Measurements from ENCODE around the gene MICB. TPM values are rescaled to one million over a fixed set of nuclear protein-coding genes. Genes with fewer than 3 reads are reported as not detected.

Gene MICB
- total and polyA plus RNA-seq, 9 of the 15 experiments (the other 6 are each of a cell fraction or from before 2014, with no cell fraction given) = 13.3 to 34.5 (median 19.8) TPM

GRCh38 chr6:31477521-31477920 is 20.4 kb upstream of the MICB start:
- Histone ChIP-seq H3K4me2 (ENCODE audit: insufficient read depth, low read length) (no peak overlapping the region), H3K27me3 (ENCODE audit: control insufficient read depth in 2 of 2, insufficient read depth in 2 of 2, low read length in 2 of 2) (peaks cover 39 to 65% of the 10 kb centered on the region in 2 experiments; a peak in 4 of 5 replicates), H3K27ac (ENCODE audit: extremely low read depth, low read depth, low read length) (no peak overlapping the region), H3K9me1 (ENCODE audit: control insufficient read depth, insufficient read depth, low read length) (no peaks in the 10 kb centered on the region), H3K9me3 (replicated peaks; ENCODE audit: control insufficient read depth, insufficient read depth, low read depth, low read length) (no peaks in the 10 kb centered on the region), H3K4me3 (no peak overlapping the region), H2AFZ (ENCODE audit: low read depth, low read length) (no peak overlapping the region), H4K20me1 (replicated peaks; ENCODE audit: control insufficient read depth, insufficient read depth, low read length) (0 out of 2 replicates have a peak, but pooled peaks cover 4% of the 10 kb centered on the region), H3K9ac (ENCODE audit: insufficient read depth in 1 of 2, low read depth in 2 of 2, low read length in 2 of 2) (no peak overlapping the region), H3K79me2 (ENCODE audit: control insufficient read depth, insufficient read depth, low read length) (no peaks in the 10 kb centered on the region), H3K36me3 (ENCODE audit: control insufficient read depth, insufficient read depth, low read length) (no peaks in the 10 kb centered on the region), H3K4me1 (replicated peaks in 1 of 2; ENCODE audit: control insufficient read depth in 2 of 2, insufficient read depth in 2 of 2, low read length in 2 of 2) (no peaks in the 10 kb centered on the region; a peak in 1 of 5 replicates)
- ATAC-seq = no peak
- CTCF ChIA-PET (ENCODE audit: low intra/inter-chr PET ratio) = no interaction called here
- POLR2A ChIA-PET = interaction anchor here (1.2 kb wide), 2 partner anchors 10 to 64 kb away, joined by 3 read pairs; partner anchors contain the start of gene DDX39B
- intact Hi-C loops (cut with micrococcal nuclease) (no loop called here), in situ Hi-C loops (cut with MboI) (no loop called here)
- TF ChIP-seq NCOA2 (IDR thresholded peaks at IDR 0.05; ENCODE audit: partially characterized antibody in 2 of 2) (no peak), C11orf30 (IDR thresholded peaks at IDR 0.05; ENCODE audit: low read depth) (no peak), ZNF395 (CRISPR knock-in tag; IDR thresholded peaks at IDR 0.05) (no peak), YBX1 (IDR thresholded peaks at IDR 0.05) (no peak), FOXP1 (CRISPR knock-in tag; IDR thresholded peaks at IDR 0.05) (no peak), DPF2 (IDR thresholded peaks at IDR 0.05) (no peak), FOXM1 (IDR thresholded peaks at IDR 0.05; ENCODE audit: low read depth) (no peak), FOXM1 (CRISPR knock-in tag; IDR thresholded peaks at IDR 0.05; ENCODE audit: low read depth) (no peak), MYNN (IDR thresholded peaks at IDR 0.05) (no peak), MYNN (CRISPR knock-in tag; IDR thresholded peaks at IDR 0.05) (no peak), ZNF24 (IDR thresholded peaks at IDR 0.05) (no peak), PRMT5 (CRISPR knock-in tag; IDR thresholded peaks at IDR 0.05) (no peak), U2AF1 (optimal IDR thresholded peaks at IDR 0.05; ENCODE audit: low read depth, low read length) (no peak)
- FAIRE-seq = no peak
- 6% methylated on average over 4 of the region's 4 CpGs for WGBS (ENCODE audit: insufficient coverage, low coverage, missing lambda C conversion rate)
- DNase-seq (ENCODE audit: extremely low read depth in 1 of 4, low spot score in 3 of 4) = no peak
- no TSS peak for BruUV-seq (replicated peaks)

Measured in K562 (cell line).